Mesenchymal stem cell (in vitro differentiated cells and primary cell): Measurements from ENCODE around the gene ALG12.

Experiments used
- DNase-seq: peaks from one replicate; pipeline ENCODE4 v3.0.0-alpha.2; 2013
- H2AFZ ChIP-seq: one replicate; pipeline ENCODE4 v1.6.1; 2013; ENCODE audit warnings: low read depth, mild to moderate bottlenecking, control low read depth, inconsistent platforms, low read length, moderate library complexity
- H2AK5ac ChIP-seq: 2 replicates; pipeline ENCODE4 v1.6.1; 2013; ENCODE audit warnings: low read length, moderate library complexity, mild to moderate bottlenecking, inconsistent platforms; ENCODE audit not compliant: severe bottlenecking
- H2BK120ac ChIP-seq: one replicate; pipeline ENCODE4 v1.6.1; 2013; ENCODE audit warnings: low read depth, mild to moderate bottlenecking, inconsistent platforms, low read length, moderate library complexity
- H2BK12ac ChIP-seq, 2 experiments: one replicate each; pipeline ENCODE4 v1.6.1; 2013; ENCODE audit warnings: inconsistent platforms in 2 of 2, low read length in 2 of 2, mild to moderate bottlenecking in 2 of 2, moderate library complexity in 2 of 2, control low read depth in 1 of 2
- H2BK15ac ChIP-seq: one replicate; pipeline ENCODE4 v1.6.1; 2013; ENCODE audit warnings: mild to moderate bottlenecking, low read depth, inconsistent platforms; ENCODE audit not compliant: poor library complexity, severe bottlenecking
- H2BK5ac ChIP-seq: 2 replicates; pipeline ENCODE4 v1.6.1; 2013; ENCODE audit warnings: low read depth, mild to moderate bottlenecking, low read length, control low read depth, inconsistent platforms; ENCODE audit not compliant: poor library complexity, severe bottlenecking
- H3K14ac ChIP-seq, 2 experiments: one replicate each; pipeline ENCODE4 v1.6.1; 2013; ENCODE audit warnings: inconsistent platforms in 2 of 2, low read length in 2 of 2, control low read depth in 1 of 2, mild to moderate bottlenecking in 1 of 2, moderate library complexity in 1 of 2
- H3K18ac ChIP-seq, 2 experiments: one replicate each; pipeline ENCODE4 v1.6.1; 2013; ENCODE audit warnings: inconsistent platforms in 2 of 2, low read length in 2 of 2, control low read depth in 1 of 2, low read depth in 1 of 2, mild to moderate bottlenecking in 1 of 2
- H3K23ac ChIP-seq, 2 experiments: one replicate each; pipeline ENCODE4 v1.6.1; 2013; ENCODE audit warnings: inconsistent platforms in 2 of 2, low read length in 2 of 2, mild to moderate bottlenecking in 2 of 2, moderate library complexity in 2 of 2, control low read depth in 1 of 2
- H3K27ac ChIP-seq: 2 replicates; pipeline ENCODE4 v1.5.1; 2013; ENCODE audit warnings: mild to moderate bottlenecking, moderate library complexity, low read length, control low read depth, inconsistent platforms; ENCODE audit not compliant: poor library complexity, severe bottlenecking
- H3K27me3 ChIP-seq, 2 experiments: 2 replicates each; pipeline versions ENCODE4 v1.6.1 to v1.7.0; 2013; ENCODE audit warnings: low read length in 2 of 2, mild to moderate bottlenecking in 2 of 2, moderate library complexity in 2 of 2, control low read depth in 1 of 2, inconsistent platforms in 1 of 2; ENCODE audit not compliant: control insufficient read depth in 1 of 2, insufficient read depth in 1 of 2
- H3K36me3 ChIP-seq, 2 experiments: 2 replicates each; pipeline versions ENCODE4 v1.6.1 to v1.7.0; 2013; ENCODE audit warnings: low read length in 2 of 2, control low read depth in 1 of 2, inconsistent platforms in 1 of 2, low read depth in 1 of 2, mild to moderate bottlenecking in 1 of 2; ENCODE audit not compliant: insufficient read depth in 2 of 2, control insufficient read depth in 1 of 2
- H3K4ac ChIP-seq, 2 experiments: one replicate each; pipeline ENCODE4 v1.6.1; 2013; ENCODE audit warnings: inconsistent platforms in 2 of 2, low read length in 2 of 2, mild to moderate bottlenecking in 2 of 2, moderate library complexity in 2 of 2, control low read depth in 1 of 2, low read depth in 1 of 2
- H3K4me1 ChIP-seq: 2 replicates; pipeline ENCODE4 v1.6.1; 2013; ENCODE audit warnings: low read depth, low read length, control low read depth; ENCODE audit not compliant: control insufficient read depth, insufficient read depth
- H3K4me2 ChIP-seq: 2 replicates; pipeline ENCODE4 v1.6.1; 2013; ENCODE audit warnings: low read length, mild to moderate bottlenecking, inconsistent platforms; ENCODE audit not compliant: poor library complexity, severe bottlenecking
- H3K4me3 ChIP-seq, 2 experiments: 2 replicates each; pipeline versions ENCODE4 v1.5.1 to v1.7.0; 2013; ENCODE audit warnings: low read length in 2 of 2, mild to moderate bottlenecking in 2 of 2, control low read depth in 1 of 2, low read depth in 1 of 2; ENCODE audit not compliant: insufficient read depth in 1 of 2
- H3K79me1 ChIP-seq: replicated peaks from 2 replicates; pipeline ENCODE4 v1.6.1; 2013; ENCODE audit warnings: mild to moderate bottlenecking, control low read depth, low read length, inconsistent platforms; ENCODE audit not compliant: poor library complexity, severe bottlenecking
- H3K9ac ChIP-seq: 2 replicates; pipeline ENCODE4 v1.7.0; 2013; ENCODE audit warnings: mild to moderate bottlenecking, low read length, moderate library complexity
- H3K9me3 ChIP-seq: 2 replicates; pipeline ENCODE4 v1.7.0; 2013; ENCODE audit warnings: mild to moderate bottlenecking, low read length; ENCODE audit not compliant: control insufficient read depth
- H4K8ac ChIP-seq: one replicate; pipeline ENCODE4 v1.6.1; 2013; ENCODE audit warnings: inconsistent platforms, mild to moderate bottlenecking, low read length, moderate library complexity
- H4K91ac ChIP-seq: one replicate; pipeline ENCODE4 v1.6.1; 2013; ENCODE audit warnings: mild to moderate bottlenecking, low read length, inconsistent platforms
- WGBS: methylation state at CpG from one replicate; pipeline ENCODE4 v1.1.7; 2013; ENCODE audit warnings: mixed read lengths; 5-methylcytosine and 5-hydroxymethylcytosine counted together

Gene ALG12

DNA sequence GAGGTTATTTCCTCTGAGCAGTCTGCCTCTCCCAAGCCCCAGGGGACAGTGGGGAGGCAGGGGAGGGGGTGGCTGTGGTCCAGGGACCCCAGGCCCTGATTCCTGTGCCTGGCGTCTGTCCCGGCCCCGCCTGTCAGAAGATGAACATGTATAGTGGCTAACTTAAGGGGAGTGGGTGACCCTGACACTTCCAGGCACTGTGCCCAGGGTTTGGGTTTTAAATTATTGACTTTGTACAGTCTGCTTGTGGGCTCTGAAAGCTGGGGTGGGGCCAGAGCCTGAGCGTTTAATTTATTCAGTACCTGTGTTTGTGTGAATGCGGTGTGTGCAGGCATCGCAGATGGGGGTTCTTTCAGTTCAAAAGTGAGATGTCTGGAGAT lies 45.4 kb upstream of the ALG12 start:
- H4K8ac ChIP-seq, result no peak overlapping the region
- no peak overlapping the region for H2BK5ac ChIP-seq
- H3K4me3 ChIP-seq, result peak overlapping the region in 1 of 2 experiments; percentile 83
- no peak overlapping the region for H3K27ac ChIP-seq
- H3K23ac ChIP-seq, result no peak overlapping the region
- H3K36me3 ChIP-seq, result peaks cover 19 to 59% of the 10 kb centered on the region in 2 experiments
- H3K9me3 ChIP-seq, result no peaks in the 10 kb centered on the region
- H3K4me2 ChIP-seq, result no peak overlapping the region
- peaks cover 29% of the 10 kb centered on the region for H3K79me1 ChIP-seq
- peak overlapping the region; percentile 54 for H2BK15ac ChIP-seq
- H2AFZ ChIP-seq, result no peak overlapping the region
- no peak overlapping the region for H3K4ac ChIP-seq
- WGBS, result 91% methylated on average over 5 of the region's 6 CpGs
- no peak for DNase-seq
- peak overlapping the region; percentile 31 for H4K91ac ChIP-seq
- peak overlapping the region in 1 of 2 experiments; percentile 64 for H2BK12ac ChIP-seq
- H3K4me1 ChIP-seq, result peaks cover 68% of the 10 kb centered on the region
- H2AK5ac ChIP-seq, result no peak overlapping the region
- H3K14ac ChIP-seq, result no peak overlapping the region
- no peak overlapping the region for H3K18ac ChIP-seq
- H3K9ac ChIP-seq, result peak overlapping the region; percentile 90
- H3K27me3 ChIP-seq, result no peaks in the 10 kb centered on the region
- H2BK120ac ChIP-seq, result no peak overlapping the region

GRCh38 chr22:49962751-49963646 lies 44.8 kb upstream of the ALG12 start:
- Histone ChIP-seq H2BK120ac (peak overlapping the region; percentile 86), H3K4ac (peak overlapping the region; percentile 94 to 98), H3K4me2 (peak overlapping the region; percentile 56), H4K8ac (peak overlapping the region; percentile 93), H3K9me3 (no peaks in the 10 kb centered on the region), H4K91ac (peak overlapping the region; percentile 97), H3K27ac (peak overlapping the region; percentile 76), H2BK15ac (peak overlapping the region; percentile 91), H2AK5ac (peak overlapping the region; percentile 66), H3K18ac (peak overlapping the region; percentile 85 to 93), H3K14ac (peak overlapping the region in 1 of 2 experiments; percentile 87), H3K4me3 (peak overlapping the region; percentile 79 to 83), H3K36me3 (peaks cover 19 to 53% of the 10 kb centered on the region in 2 experiments), H2BK5ac (peak overlapping the region; percentile 68), H3K9ac (peak overlapping the region; percentile 90), H3K79me1 (peaks cover 29% of the 10 kb centered on the region), H3K4me1 (peaks cover 68% of the 10 kb centered on the region), H3K27me3 (no peaks in the 10 kb centered on the region), H2AFZ (no peak overlapping the region), H3K23ac (peak overlapping the region in 1 of 2 experiments; percentile 98), H2BK12ac (peak overlapping the region; percentile 64 to 96)
- no peak for DNase-seq
- 82% methylated on average over 63 of the region's 63 CpGs for WGBS

DNA sequence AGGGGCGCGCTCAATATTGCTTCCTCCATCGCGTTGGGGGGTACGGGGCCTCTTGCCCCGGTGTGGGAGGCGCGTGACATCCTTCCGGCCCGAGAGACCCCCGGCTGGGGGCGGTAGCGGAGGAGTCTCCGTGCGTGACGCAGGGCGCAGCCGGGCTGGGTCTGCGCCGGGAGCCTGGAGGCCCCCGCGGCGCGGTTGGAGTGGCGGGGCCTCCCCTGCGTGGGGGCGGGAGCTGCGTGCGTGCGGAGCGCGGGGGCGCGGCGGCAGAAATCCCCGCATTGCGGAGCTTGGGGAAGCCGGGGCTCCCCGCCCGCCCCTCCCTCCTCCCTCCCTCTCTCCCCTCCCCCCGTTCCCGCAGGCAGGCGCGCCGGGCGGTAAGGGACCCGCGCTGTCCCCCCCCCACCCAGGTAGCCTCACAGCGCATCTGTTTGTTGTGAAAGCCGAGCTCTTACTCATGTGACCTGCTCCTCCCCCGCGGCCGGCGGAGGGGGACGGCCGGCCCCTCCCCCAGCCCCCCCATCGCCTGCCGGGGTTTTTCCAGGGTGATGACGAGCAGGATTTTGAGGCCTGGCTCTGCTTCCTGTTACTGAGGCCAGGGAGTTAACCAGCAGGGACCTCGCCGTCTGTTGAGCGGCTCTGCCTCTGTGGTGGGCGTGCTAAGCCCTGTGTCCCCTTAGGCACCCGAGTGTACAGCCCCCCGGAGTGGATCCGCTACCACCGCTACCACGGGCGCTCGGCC lies 43.9 kb upstream of the ALG12 start:
- Histone ChIP-seq H3K4me2 (peak overlapping the region; percentile 95), H3K9ac (peak overlapping the region; percentile 90), H3K9me3 (no peaks in the 10 kb centered on the region), H2AFZ (no peak overlapping the region), H3K27me3 (no peaks in the 10 kb centered on the region), H3K4ac (peak overlapping the region; percentile 94 to 98), H4K8ac (peak overlapping the region; percentile 93), H3K14ac (peak overlapping the region in 1 of 2 experiments; percentile 94), H2BK120ac (peak overlapping the region; percentile 86), H2BK15ac (peak overlapping the region; percentile 91), H2AK5ac (peak overlapping the region; percentile 66), H3K23ac (peak overlapping the region in 1 of 2 experiments; percentile 98), H3K18ac (peak overlapping the region; percentile 85 to 97), H3K4me1 (peaks cover 60% of the 10 kb centered on the region), H3K36me3 (peaks cover 19 to 46% of the 10 kb centered on the region in 2 experiments), H3K79me1 (peaks cover 29% of the 10 kb centered on the region), H2BK12ac (peak overlapping the region; percentile 87 to 96), H3K4me3 (peak overlapping the region; percentile 79 to 91), H4K91ac (peak overlapping the region; percentile 97), H2BK5ac (peak overlapping the region; percentile 68), H3K27ac (peak overlapping the region; percentile 76)
- peak; percentile 96 for DNase-seq
- 4% methylated on average over 43 of the region's 70 CpGs for WGBS
